RWPE2 (cell line): Measurements from ENCODE around the gene SPOCD1.

ENCODE experiments used
- ATAC-seq: fragments of 200-7000 bp; cut with Tn5 transposase; 3 replicates; pipeline ENCODE4 v1.9.1; 2021; ENCODE audit warnings: low read depth
- DNase-seq: peaks from one replicate; pipeline ENCODE4 v3.0.0-alpha.2; 2020; ENCODE audit warnings: low spot score
- H3K27ac ChIP-seq: fragments of 450-650 bp; 2 replicates; pipeline ENCODE4 v1.5.1; 2017; ENCODE audit warnings: mild to moderate bottlenecking; ENCODE audit not compliant: poor library complexity, severe bottlenecking
- H3K27me3 ChIP-seq: fragments of 250-450 bp; sonication (Bioruptor Pico); 2 replicates; pipeline ENCODE4 v1.5.1; 2021; ENCODE audit warnings: mild to moderate bottlenecking, moderate library complexity; ENCODE audit not compliant: insufficient read depth, poor library complexity, severe bottlenecking
- H3K36me3 ChIP-seq: fragments of 250-450 bp; sonication (Bioruptor Pico); 2 replicates; pipeline ENCODE4 v1.5.1; 2020; ENCODE audit warnings: low read depth, mild to moderate bottlenecking, moderate library complexity
- H3K4me1 ChIP-seq: fragments of 250-450 bp; sonication (Bioruptor Pico); 2 replicates; pipeline ENCODE4 v1.5.1; 2021; ENCODE audit warnings: mild to moderate bottlenecking, moderate library complexity; ENCODE audit not compliant: insufficient read depth, poor library complexity, severe bottlenecking
- H3K4me3 ChIP-seq: fragments of 250-450 bp; sonication (Bioruptor Pico); 2 replicates; pipeline ENCODE4 v1.5.1; 2021; ENCODE audit warnings: mild to moderate bottlenecking, moderate library complexity; ENCODE audit not compliant: severe bottlenecking
- H3K9me3 ChIP-seq: fragments of 250-450 bp; sonication (Bioruptor Pico); 2 replicates; pipeline ENCODE4 v1.5.1; 2021; ENCODE audit warnings: mild to moderate bottlenecking, moderate library complexity; ENCODE audit not compliant: severe bottlenecking
- TF ChIP-seq, protein P1 (sequence below): fragments of 450-650 bp; IDR thresholded peaks from one replicate; pipeline ENCODE4 v1.5.1; 2017; ENCODE audit warnings: mild to moderate bottlenecking, moderate library complexity; ENCODE audit not compliant: poor library complexity, severe bottlenecking

Gene SPOCD1

DNA sequence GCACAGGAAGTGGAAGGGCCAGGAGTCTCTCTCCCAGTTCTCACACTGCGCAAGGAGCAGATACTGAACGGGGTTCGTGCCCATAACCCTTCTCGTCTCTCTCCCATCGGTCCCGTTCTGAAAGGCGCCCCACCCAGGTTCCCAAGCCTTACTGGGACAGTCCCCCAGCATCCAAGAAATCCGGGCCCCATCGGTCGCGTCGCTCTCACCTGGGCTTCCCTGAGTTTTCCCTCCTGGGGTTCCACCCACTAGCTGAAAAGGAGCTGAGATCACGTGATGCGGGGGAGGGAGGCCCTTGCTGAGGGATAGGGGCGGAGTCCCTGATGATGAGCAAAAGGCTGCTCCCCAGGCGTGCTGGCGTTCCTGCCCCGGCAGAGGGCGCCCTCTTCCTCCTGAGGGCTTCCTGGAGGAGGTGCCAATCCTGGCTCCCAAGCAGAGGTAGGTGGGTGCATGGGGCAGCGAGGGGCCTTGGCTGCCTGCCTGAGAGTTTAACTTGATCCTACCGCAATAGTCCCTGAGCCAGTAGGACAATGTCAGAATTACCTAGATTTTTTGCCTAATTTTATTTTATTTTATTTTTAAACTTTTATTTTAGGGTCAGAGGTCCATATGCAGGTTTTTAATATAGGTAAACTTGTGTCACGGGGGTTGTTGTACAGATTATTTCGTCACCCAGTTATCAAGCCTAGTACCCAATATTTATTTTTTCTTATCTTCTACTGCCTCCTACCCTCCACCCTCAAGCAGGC is at the start of gene SPOCD1:
Gene SPOCD1, minus strand, starts transcription at position 271 of the 749 bp plus-strand sequence. CDS start 689 bp downstream, outside the sequence.
- TF ChIP-seq, protein P1, sequence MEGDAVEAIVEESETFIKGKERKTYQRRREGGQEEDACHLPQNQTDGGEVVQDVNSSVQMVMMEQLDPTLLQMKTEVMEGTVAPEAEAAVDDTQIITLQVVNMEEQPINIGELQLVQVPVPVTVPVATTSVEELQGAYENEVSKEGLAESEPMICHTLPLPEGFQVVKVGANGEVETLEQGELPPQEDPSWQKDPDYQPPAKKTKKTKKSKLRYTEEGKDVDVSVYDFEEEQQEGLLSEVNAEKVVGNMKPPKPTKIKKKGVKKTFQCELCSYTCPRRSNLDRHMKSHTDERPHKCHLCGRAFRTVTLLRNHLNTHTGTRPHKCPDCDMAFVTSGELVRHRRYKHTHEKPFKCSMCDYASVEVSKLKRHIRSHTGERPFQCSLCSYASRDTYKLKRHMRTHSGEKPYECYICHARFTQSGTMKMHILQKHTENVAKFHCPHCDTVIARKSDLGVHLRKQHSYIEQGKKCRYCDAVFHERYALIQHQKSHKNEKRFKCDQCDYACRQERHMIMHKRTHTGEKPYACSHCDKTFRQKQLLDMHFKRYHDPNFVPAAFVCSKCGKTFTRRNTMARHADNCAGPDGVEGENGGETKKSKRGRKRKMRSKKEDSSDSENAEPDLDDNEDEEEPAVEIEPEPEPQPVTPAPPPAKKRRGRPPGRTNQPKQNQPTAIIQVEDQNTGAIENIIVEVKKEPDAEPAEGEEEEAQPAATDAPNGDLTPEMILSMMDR, result peak; percentile 76
- Histone ChIP-seq H3K9me3 (no peaks in the 10 kb centered on the region), H3K27ac (no peak within 1 kb of the TSS), H3K27me3 (no peaks in the 10 kb centered on the region), H3K4me1 (no peaks in the 10 kb centered on the region), H3K36me3 (no peaks in the 10 kb centered on the region), H3K4me3 (no peak within 1 kb of the TSS)
- ATAC-seq (peak; percentile 62), DNase-seq (no peak)

DNA sequence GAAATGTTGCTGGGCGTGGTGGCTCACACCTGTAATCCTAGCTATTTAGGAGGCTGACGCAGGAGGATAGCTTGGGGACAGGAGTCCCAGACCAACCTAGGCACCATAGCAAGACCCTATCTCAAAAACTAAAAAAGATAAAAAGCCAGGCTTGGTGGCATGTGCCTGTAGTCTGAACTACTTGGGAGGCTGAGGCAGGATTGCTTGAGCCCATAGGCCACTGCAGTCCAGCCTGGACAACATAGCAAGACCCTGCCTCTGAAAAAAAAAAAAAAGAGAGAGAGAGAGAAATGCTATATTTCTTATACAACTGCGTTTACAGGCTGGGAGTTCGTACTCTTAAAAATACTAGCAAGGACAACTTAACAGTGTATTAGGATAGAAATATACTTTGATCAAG is 46.2 kb upstream of the SPOCD1 start:
- Histone ChIP-seq H3K9me3 (no peaks in the 10 kb centered on the region), H3K4me3 (no peak overlapping the region), H3K36me3 (no peaks in the 10 kb centered on the region), H3K27ac (no peak overlapping the region), H3K4me1 (no peaks in the 10 kb centered on the region), H3K27me3 (no peaks in the 10 kb centered on the region)
- no peak for DNase-seq
- TF ChIP-seq, protein P1, result no peak
- no peak for ATAC-seq

DNA sequence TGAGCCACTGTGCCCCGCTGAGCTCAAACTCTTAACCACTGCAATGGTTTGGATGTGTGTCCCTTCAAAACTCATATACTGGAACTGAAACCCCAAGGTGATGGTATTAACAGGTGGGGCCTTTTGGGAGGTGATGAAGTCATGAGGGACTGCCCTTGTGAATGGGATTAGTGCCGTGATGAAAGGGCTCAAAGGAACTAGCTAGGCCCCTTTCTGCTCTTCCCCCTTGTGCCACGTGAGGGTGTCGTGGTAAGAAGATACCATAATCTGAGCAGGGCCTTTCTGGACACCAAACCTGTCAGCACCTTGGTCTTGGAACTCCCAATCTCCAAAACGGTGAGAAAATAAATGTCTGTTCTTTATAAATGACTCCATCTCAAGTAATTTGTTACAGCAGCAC is 45.5 kb upstream of the SPOCD1 start:
- no peak for DNase-seq
- Histone ChIP-seq H3K36me3 (no peaks in the 10 kb centered on the region), H3K27ac (no peak overlapping the region)

DNA sequence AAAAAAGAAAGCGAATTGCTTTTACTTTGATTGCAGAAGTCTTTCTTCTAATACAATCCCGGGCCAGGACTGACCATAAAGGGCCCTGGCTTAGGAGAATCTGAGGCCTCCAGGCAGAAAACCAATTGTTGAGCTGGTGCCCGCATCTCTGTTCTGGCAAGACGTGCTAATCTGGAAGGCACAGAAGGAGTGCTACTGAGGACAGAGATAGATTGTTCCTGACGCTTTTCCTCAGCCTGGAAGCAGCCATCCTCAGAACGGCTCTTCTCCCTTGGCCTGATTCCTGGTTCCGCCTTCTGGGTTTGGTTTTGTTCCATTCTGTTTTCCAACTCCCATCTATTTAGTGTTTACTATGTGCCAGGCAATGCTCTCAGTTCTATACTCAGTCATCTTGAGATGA is 44.8 kb upstream of the SPOCD1 start:
- Histone ChIP-seq H3K9me3 (no peaks in the 10 kb centered on the region), H3K4me1 (no peaks in the 10 kb centered on the region), H3K4me3 (no peak overlapping the region), H3K27me3 (no peaks in the 10 kb centered on the region), H3K27ac (no peak overlapping the region), H3K36me3 (no peaks in the 10 kb centered on the region)
- no peak for ATAC-seq
- DNase-seq, result no peak
- TF ChIP-seq, protein P1, result no peak

More for the DNA sequence above, 45.5 kb upstream of the SPOCD1 start:
- Histone ChIP-seq H3K4me3 (no peak overlapping the region), H3K4me1 (no peaks in the 10 kb centered on the region), H3K9me3 (no peaks in the 10 kb centered on the region), H3K27me3 (no peaks in the 10 kb centered on the region)
- TF ChIP-seq, protein P1, result no peak
- ATAC-seq, result no peak

DNA sequence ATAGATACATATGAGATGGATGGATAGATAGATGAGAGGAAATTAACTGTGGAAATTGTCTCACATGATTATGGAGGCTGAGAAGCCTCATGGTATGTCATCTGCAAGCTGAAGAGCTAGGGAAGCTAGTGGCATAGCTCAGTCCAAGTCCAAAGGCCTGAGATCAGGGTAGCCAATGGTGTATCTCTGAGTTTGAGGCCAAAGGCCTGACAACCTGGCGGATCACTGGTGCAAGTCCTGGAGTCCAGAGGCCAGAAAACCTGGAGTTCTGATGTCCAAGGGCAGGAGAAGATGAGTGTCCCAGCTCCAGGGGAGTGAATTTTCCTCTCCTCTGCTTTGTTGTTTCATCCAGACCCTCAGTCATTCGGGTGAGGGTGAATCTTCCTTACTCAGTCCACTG is 43.9 kb upstream of the SPOCD1 start:
- TF ChIP-seq, protein P1, result no peak
- Histone ChIP-seq H3K27me3 (no peaks in the 10 kb centered on the region), H3K27ac (no peak overlapping the region), H3K4me1 (no peaks in the 10 kb centered on the region), H3K36me3 (no peaks in the 10 kb centered on the region), H3K9me3 (no peaks in the 10 kb centered on the region), H3K4me3 (no peak overlapping the region)
- DNase-seq (no peak), ATAC-seq (no peak)
